ENCODE measurements around the gene NUCKS1. TPM values are rescaled to one million over a fixed set of nuclear protein-coding genes. Genes with fewer than 3 reads are reported as not detected.

The NUCKS1 gene
- total and polyA plus RNA-seq, 2 donors (not counting 1 experiment from before 2014, with no cell fraction given): 98.1 to 137 TPM

- Histone ChIP-seq H2AFZ (ENCODE audit: low read length) (no peak overlapping the region), H3K36me3 (ENCODE audit: control insufficient read depth, insufficient read depth, low read length) (no peaks in the 10 kb centered on the region), H3K79me2 (ENCODE audit: control insufficient read depth, insufficient read depth, low read length) (no peaks in the 10 kb centered on the region), H3K9ac (ENCODE audit: insufficient read depth, low read length) (no peak overlapping the region), H3K4me2 (ENCODE audit: extremely low read depth, insufficient read depth, low read length) (no peak overlapping the region), H3K27me3 (ENCODE audit: control insufficient read depth, insufficient read depth, low read length) (no peaks in the 10 kb centered on the region), H3K9me3 (ENCODE audit: control insufficient read depth, insufficient read depth, low read depth, low read length) (no peaks in the 10 kb centered on the region), H3K27ac (ENCODE audit: insufficient read depth, low read length) (no peak overlapping the region), H3K4me1 (ENCODE audit: control insufficient read depth, extremely low read depth, insufficient read depth, low read length) (peaks cover 6% of the 10 kb centered on the region), H3K4me3 (replicated peaks in 1 of 4; ENCODE audit: control extremely low read depth in 1 of 4, insufficient read depth in 1 of 4, low read depth in 3 of 4, low read length in 4 of 4) (no peak overlapping the region), H4K20me1 (ENCODE audit: control insufficient read depth, extremely low read depth, insufficient read depth, low read length) (no peaks in the 10 kb centered on the region)
- DNase-seq (ENCODE audit: low read depth in 2 of 2): no peak
- TF ChIP-seq, protein P1, sequence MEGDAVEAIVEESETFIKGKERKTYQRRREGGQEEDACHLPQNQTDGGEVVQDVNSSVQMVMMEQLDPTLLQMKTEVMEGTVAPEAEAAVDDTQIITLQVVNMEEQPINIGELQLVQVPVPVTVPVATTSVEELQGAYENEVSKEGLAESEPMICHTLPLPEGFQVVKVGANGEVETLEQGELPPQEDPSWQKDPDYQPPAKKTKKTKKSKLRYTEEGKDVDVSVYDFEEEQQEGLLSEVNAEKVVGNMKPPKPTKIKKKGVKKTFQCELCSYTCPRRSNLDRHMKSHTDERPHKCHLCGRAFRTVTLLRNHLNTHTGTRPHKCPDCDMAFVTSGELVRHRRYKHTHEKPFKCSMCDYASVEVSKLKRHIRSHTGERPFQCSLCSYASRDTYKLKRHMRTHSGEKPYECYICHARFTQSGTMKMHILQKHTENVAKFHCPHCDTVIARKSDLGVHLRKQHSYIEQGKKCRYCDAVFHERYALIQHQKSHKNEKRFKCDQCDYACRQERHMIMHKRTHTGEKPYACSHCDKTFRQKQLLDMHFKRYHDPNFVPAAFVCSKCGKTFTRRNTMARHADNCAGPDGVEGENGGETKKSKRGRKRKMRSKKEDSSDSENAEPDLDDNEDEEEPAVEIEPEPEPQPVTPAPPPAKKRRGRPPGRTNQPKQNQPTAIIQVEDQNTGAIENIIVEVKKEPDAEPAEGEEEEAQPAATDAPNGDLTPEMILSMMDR (conservative IDR thresholded peaks at IDR 0.05 in 1 of 2, IDR thresholded peaks at IDR 0.05 in 1 of 2; ENCODE audit: low read depth in 1 of 2, low read length in 2 of 2): no peak
- TF ChIP-seq EZH2 (IDR thresholded peaks at IDR 0.05; ENCODE audit: low read length, missing control alignments): no peak
These were observed 14.6 kb upstream of the NUCKS1 start for GRCh38 chr1:205764578-205764977.

- no peak overlapping the region for H2AFZ ChIP-seq (ENCODE audit: low read length)
- TF ChIP-seq EZH2 (IDR thresholded peaks at IDR 0.05; ENCODE audit: low read length, missing control alignments): no peak
- TF ChIP-seq, protein P1 (conservative IDR thresholded peaks at IDR 0.05 in 1 of 2, IDR thresholded peaks at IDR 0.05 in 1 of 2; ENCODE audit: low read depth in 1 of 2, low read length in 2 of 2): no peak
- H3K9me3 ChIP-seq (ENCODE audit: control insufficient read depth, insufficient read depth, low read depth, low read length): no peaks in the 10 kb centered on the region
- DNase-seq (ENCODE audit: low read depth in 2 of 2): no peak
- H3K4me1 ChIP-seq (ENCODE audit: control insufficient read depth, extremely low read depth, insufficient read depth, low read length): peaks cover under 1% of the 10 kb centered on the region
- no peak overlapping the region for H3K4me3 ChIP-seq (replicated peaks in 1 of 4; ENCODE audit: control extremely low read depth in 1 of 4, insufficient read depth in 1 of 4, low read depth in 3 of 4, low read length in 4 of 4)
- no peaks in the 10 kb centered on the region for H3K27me3 ChIP-seq (ENCODE audit: control insufficient read depth, insufficient read depth, low read length)
- no peaks in the 10 kb centered on the region for H4K20me1 ChIP-seq (ENCODE audit: control insufficient read depth, extremely low read depth, insufficient read depth, low read length)
- no peak overlapping the region for H3K27ac ChIP-seq (ENCODE audit: insufficient read depth, low read length)
- H3K4me2 ChIP-seq (ENCODE audit: extremely low read depth, insufficient read depth, low read length): no peak overlapping the region
- no peaks in the 10 kb centered on the region for H3K36me3 ChIP-seq (ENCODE audit: control insufficient read depth, insufficient read depth, low read length)
- H3K9ac ChIP-seq (ENCODE audit: insufficient read depth, low read length): no peak overlapping the region
- no peaks in the 10 kb centered on the region for H3K79me2 ChIP-seq (ENCODE audit: control insufficient read depth, insufficient read depth, low read length)
These were observed 14.0 kb upstream of the NUCKS1 start for GRCh38 chr1:205763980-205764379.

- H3K27me3 ChIP-seq (ENCODE audit: control insufficient read depth, insufficient read depth, low read length): no peaks in the 10 kb centered on the region
These were observed 10.6 kb upstream of the NUCKS1 start for GRCh38 chr1:205760606-205761005.

More at GRCh38 chr1:205760606-205761005, 10.6 kb upstream of the NUCKS1 start:
- Histone ChIP-seq H3K4me1 (ENCODE audit: control insufficient read depth, extremely low read depth, insufficient read depth, low read length) (no peaks in the 10 kb centered on the region), H3K9ac (ENCODE audit: insufficient read depth, low read length) (no peak overlapping the region), H2AFZ (ENCODE audit: low read length) (no peak overlapping the region), H3K79me2 (ENCODE audit: control insufficient read depth, insufficient read depth, low read length) (no peaks in the 10 kb centered on the region), H3K4me2 (ENCODE audit: extremely low read depth, insufficient read depth, low read length) (no peak overlapping the region), H3K9me3 (ENCODE audit: control insufficient read depth, insufficient read depth, low read depth, low read length) (no peaks in the 10 kb centered on the region), H3K27ac (ENCODE audit: insufficient read depth, low read length) (no peak overlapping the region), H3K36me3 (ENCODE audit: control insufficient read depth, insufficient read depth, low read length) (no peaks in the 10 kb centered on the region), H4K20me1 (ENCODE audit: control insufficient read depth, extremely low read depth, insufficient read depth, low read length) (no peaks in the 10 kb centered on the region), H3K4me3 (replicated peaks in 1 of 4; ENCODE audit: control extremely low read depth in 1 of 4, insufficient read depth in 1 of 4, low read depth in 3 of 4, low read length in 4 of 4) (no peak overlapping the region)
- DNase-seq (ENCODE audit: low read depth in 2 of 2): no peak
- no peak for TF ChIP-seq EZH2 (IDR thresholded peaks at IDR 0.05; ENCODE audit: low read length, missing control alignments)
- TF ChIP-seq, protein P1 (conservative IDR thresholded peaks at IDR 0.05 in 1 of 2, IDR thresholded peaks at IDR 0.05 in 1 of 2; ENCODE audit: low read depth in 1 of 2, low read length in 2 of 2): no peak

All from fibroblast of lung (primary cell).